Stimulated activated CD4-positive, alpha-beta T cell treated with anti-CD3 and anti-CD28 coated beads, Interleukin-4, amount 100 ng/mL, for 24 hours (primary cell): ENCODE results near the gene ARHGEF17.
"Not testable (repeated sequence)": the region's sequence is repeated elsewhere in the genome, so short reads cannot be mapped to it uniquely, and the experiment has no call there.

Experiments used
- DNase-seq: peaks from one replicate; pipeline ENCODE4 v3.0.0-alpha.2; 2020

The ARHGEF17 gene

GRCh38 chr11:73308003-73308960 lies at the start of gene ARHGEF17:
ARHGEF17 (plus strand) TSS chr11:73308276; CDS start chr11:73308639, 363 bp downstream.
- peak; percentile 35 for DNase-seq

- DNase-seq, result no peak
Observed at GRCh38 chr11:73259406-73260126, 48.5 kb upstream of the ARHGEF17 start.

GRCh38 chr11:73260127-73260457 lies 48.0 kb upstream of the ARHGEF17 start:
- no peak for DNase-seq

GRCh38 chr11:73262851-73263495 lies 45.1 kb upstream of the ARHGEF17 start:
- DNase-seq, result no peak

- no peak for DNase-seq
Observed at GRCh38 chr11:73263640-73264039, 44.4 kb upstream of the ARHGEF17 start.

GRCh38 chr11:73265278-73265810 lies 42.7 kb upstream of the ARHGEF17 start:
- DNase-seq, result no peak

- DNase-seq, result no peak
Observed at GRCh38 chr11:73265853-73266645, 42.0 kb upstream of the ARHGEF17 start.

- DNase-seq, result no peak
Observed at GRCh38 chr11:73266646-73267020, 41.4 kb upstream of the ARHGEF17 start.

- DNase-seq, result no peak
Observed at GRCh38 chr11:73267122-73267846, 40.8 kb upstream of the ARHGEF17 start.

- no peak for DNase-seq
Observed at GRCh38 chr11:73267906-73268540, 40.1 kb upstream of the ARHGEF17 start.

- DNase-seq, result no peak
Observed at GRCh38 chr11:73268671-73269271, 39.3 kb upstream of the ARHGEF17 start.

- DNase-seq, result no peak
Observed at GRCh38 chr11:73269459-73270015, 38.5 kb upstream of the ARHGEF17 start.

- DNase-seq, result no peak
Observed at GRCh38 chr11:73270016-73270854, 37.8 kb upstream of the ARHGEF17 start.

- DNase-seq, result no peak
Observed at GRCh38 chr11:73270855-73271477, 37.1 kb upstream of the ARHGEF17 start.

GRCh38 chr11:73271478-73271865 lies 36.6 kb upstream of the ARHGEF17 start:
- DNase-seq, result not testable (repeated sequence)

GRCh38 chr11:73271936-73272679 lies 36.0 kb upstream of the ARHGEF17 start, which contains the start of gene P2RY6:
P2RY6 (plus strand) TSS chr11:73272338; CDS start chr11:73296519, 24,181 bp downstream.
- no peak for DNase-seq

GRCh38 chr11:73272680-73273038 lies 35.4 kb upstream of the ARHGEF17 start:
- no peak for DNase-seq

GRCh38 chr11:73273222-73273895 lies 34.7 kb upstream of the ARHGEF17 start:
- no peak for DNase-seq
